HG03196 (cell line): ENCODE data around the gene PPFIBP2.

Experiments
- ATAC-seq: cut with Tn5 transposase; IDR thresholded peaks from one replicate; pipeline ENCODE4 v1.9.1; 2021; ENCODE audit not compliant: unreplicated experiment

The PPFIBP2 gene

DNA sequence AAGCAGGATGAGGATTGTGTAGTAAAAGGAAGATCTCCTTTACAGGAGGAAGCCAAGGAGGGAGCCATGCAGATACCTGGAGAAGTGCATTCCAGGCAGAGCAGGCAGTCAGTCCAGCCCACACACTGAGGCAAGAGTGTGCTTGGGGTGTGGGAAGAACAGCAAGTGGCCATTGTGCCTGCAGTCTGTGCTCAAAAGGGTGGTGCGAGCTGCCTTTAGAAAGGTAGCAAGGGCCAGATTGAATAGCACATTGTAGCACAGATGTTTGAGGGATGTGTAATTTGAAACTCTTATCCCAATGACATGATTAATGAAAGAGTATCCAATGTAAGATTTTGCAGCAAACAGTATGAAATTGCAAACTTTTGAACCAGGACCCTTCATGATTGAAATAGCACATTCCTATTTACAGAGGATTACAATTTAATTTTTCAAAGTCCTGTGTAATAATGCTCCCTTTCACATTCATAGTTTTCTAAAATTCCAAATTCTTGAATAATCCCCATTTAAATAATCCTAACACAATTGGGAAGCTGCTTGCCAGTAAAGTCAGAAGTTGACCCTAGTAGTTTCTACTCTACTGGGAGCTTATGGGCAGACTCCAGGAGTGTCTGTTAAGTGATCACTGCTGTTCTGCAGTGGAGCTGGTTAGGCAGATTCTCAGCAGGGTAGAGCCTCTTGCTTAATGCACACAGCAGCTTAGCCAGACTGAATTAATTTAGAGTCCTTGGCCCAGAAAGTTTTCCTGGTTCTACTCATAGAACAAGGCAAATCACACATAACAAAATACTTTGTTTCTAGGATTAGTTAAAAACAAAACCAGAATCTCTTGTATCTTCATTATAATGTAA lies 81.4 kb downstream of the PPFIBP2 start:
- ATAC-seq: no peak

DNA sequence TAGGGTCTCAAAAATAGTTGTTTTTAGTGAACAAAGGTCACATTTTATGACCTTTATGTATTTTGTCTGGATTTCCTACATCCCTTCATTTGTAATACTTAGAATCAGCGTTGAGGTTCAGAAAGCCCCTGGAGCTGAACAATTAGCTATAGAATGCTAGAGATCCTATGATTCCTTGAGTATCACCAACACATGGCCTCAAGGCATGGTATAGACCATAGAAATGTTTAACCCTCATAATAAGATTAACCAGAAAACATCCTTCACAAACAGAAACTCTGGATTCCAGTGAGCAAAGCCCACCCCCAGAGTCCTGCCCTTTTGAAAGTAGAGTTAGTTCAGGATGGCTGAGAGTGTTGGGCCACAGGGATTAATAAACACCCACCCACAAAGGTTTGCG lies 82.2 kb downstream of the PPFIBP2 start:
- no peak for ATAC-seq

DNA sequence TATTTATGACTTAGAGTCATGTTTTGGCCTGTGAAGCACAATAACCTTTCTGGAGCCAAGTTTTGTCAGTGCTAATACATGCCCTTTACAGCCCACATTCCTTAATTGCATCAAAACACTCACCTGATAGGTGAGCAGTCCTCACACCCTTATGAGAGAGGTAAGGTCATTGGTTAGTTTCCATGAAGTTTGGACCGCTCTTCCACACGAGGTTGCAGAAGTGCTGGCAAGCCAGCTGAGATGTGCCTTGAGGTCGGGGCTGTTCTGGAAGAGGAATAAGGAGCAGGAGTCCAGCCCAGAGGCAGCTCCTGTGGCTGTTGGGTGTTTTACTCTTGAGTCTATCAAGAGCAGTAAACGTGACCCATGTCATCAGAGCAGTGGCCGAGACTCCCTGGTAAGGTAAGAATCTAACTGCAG lies 83.2 kb downstream of the PPFIBP2 start:
- ATAC-seq: no peak

DNA sequence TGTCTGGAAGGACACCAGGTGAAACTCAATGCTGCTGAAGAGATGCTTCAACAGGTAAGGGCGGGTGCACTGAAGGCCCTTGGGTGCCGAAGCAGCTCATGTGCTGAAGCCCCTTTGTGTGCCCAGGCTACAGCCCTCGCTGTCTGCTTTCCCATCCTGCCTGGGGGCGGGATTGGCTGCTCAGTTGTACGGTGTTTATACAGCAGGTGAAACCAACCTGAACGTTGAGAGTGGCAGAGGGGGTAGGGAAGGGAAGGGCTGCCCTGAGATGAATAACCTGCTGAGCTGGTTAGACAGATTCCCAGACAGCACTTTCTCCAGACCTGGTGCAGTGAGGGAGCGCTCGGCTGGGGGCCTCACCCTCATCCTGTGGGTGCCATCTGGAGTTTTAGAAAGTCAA lies 83.8 kb downstream of the PPFIBP2 start:
- ATAC-seq: no peak

DNA sequence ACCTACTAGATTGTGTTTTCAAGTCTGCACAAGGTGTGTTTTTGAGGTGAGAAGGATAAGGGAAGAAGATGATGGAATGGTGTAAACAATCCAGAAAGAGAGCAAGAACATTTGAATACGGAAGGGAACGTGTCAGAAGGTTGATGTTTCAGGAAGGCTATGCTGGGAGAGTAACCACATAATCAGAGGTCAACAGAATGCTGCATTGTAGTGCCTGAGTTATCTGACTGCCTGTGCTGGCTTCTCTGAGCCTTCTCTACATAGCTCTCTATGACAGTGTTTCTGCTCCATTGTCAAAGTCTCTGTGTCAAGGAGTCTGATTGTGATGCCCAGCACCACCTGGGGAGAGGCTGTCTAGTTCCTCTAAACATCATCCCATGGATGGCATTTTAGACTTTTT lies 85.4 kb downstream of the PPFIBP2 start:
- ATAC-seq: no peak

DNA sequence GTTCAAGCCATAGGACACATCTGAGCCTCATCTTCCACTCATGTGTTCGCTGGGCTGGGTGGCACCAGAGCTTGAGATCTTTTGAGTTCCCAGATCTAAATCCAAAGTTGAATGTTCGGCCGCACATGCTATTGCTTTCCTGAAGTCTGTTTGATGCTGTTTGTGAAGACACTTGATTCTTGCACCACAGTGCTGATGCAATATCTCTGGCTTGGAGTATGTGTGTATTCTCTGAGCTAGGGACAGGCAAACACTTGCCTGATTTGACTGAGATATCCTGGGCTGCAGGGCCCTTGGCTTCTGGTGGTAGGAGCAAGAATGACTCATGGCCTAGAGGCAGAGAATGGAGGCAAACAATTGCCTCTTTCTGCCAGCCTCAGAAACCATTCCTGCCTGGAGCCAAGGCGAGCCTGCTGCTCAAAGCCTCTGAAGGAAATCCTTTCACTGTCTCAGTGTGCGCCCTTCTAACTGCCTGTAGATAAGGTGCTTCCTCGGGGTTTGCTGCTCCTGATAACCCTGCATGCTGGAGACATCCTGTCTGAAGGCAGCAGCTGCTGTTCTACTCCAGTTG lies 86.5 kb downstream of the PPFIBP2 start:
- no peak for ATAC-seq

DNA sequence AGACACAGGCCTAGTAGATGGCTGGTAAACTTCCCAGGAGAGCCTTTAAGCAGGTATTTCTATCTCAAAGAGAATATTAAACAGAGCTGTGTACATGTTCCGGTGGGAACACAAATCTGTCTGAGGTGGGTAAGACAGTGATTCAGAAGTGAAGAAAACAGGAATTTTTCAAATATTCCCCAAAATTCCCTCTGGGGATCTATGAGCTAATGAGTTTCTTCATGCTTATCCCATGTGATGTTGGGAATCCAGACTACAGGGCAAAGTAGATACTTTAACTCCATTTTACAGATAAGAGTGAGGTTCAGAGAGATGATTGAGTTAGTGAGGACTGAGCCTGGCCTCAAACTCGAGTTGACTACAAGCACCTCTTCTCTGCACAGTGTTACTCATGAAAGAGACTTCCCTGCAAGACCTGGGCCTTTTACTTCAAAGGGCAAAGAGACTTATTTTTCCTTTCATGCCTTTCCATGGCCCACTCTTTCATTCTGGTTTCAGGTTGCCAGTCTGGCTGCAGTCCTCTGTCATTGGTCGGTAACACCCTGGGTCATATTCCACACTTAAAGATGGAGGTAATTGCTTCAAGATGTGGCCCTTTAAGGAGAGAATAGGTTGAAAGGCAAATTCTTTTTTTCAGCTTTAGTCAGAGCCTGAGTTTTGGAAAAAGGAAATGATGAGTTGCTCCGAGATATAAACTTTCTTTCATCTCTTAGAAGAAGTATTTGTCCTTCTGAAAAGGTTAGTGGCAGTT lies 89.4 kb downstream of the PPFIBP2 start:
- ATAC-seq: no peak

DNA sequence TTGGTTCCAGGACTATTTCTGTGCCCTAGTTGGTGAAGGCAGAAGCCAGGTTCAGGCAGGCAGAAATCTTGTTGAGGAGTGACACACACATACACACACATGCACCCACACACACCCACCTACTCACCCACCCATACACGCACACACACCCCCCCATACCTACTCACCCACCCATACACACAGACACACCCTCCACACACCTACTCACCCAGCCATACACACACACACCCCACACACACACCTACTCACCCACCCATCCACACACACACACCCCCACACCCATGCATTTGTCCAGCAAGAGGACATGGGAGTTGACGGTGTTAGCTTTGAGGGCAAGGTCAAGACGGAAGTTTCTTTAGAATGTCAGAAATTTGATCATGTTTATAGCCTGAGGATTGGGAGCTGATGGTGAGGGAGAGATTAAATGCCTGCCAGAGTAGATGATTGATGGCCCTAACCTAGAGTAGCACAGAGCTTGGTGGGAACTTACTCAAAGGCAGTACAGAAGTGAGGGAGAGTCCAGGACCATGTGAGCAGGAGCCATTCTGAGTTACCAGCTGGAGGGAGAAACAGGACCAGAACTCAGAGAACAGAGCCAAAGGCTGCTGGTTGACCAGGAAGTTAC lies 90.6 kb downstream of the PPFIBP2 start:
- no peak for ATAC-seq

DNA sequence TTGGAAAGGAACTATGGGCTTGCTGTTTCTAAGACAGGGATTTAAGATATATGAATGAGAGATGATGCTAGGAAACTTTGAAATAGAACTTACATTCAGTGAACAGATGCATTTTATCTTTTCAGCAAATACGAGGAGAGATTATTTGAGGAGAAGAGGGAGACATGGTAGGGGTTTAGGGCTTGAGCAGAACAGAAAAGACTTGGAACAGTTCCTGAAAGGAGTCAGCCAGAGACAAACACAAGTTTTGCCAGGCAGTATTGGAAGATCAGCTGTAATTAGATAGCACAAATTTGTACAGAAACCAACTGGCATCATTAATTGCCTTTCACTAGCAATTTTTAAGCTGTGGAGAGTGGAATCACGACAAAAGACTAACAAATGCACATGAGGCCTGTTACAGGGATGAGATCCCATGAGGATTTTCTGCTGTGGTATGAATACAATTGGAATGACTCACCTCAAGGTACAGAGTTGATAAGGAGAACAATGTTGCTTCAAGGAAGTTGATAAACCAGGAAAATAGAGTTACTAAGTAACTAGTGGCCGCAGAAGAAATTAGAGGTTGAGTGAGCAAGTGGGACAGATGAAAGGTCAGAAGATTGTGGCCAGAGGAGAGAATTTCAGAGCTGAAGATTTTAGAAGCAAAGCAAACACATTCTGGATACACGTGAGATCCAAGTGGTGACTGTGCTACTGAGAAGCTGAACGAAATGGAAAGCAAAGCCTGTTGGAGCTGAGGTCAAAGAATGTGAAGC lies 91.6 kb downstream of the PPFIBP2 start:
- no peak for ATAC-seq

DNA sequence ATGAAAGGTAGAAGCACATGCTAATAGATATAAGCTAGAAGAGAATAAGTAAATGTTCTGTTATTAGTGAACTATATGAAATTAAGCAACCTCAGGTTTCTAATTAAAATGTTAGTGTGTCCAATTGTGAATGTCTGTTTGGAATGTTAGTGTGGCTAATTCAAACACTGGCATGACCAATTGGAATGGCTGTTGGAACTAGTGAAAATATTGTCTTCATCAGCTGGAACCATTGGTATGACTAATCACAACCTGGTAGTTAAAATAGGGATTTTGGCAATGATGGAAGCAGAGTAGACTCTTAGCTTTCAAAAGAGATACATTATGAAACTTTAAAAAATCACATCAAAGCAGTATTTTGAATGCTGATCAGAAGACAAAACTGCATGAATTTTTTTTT lies 92.7 kb downstream of the PPFIBP2 start:
- no peak for ATAC-seq

DNA sequence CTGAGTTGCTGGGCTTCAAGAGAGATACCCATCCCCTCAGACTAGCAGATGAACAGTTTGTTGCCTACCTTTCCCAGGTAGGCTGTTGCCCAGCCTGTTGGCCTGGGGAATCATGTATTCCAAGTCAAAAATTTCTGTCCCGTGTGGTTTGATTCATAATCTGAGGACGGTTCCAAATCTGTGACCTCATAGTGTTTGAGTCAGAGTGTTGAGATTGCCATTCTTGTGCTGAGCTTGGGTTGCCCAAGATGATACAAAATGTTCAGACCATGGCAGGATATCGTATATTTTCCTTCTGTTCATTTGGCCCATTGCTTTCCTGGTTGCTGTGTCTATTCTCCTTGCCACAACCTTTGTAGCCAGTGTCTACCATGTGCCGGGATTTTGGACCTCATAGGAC lies 95.2 kb downstream of the PPFIBP2 start:
- ATAC-seq: no peak

DNA sequence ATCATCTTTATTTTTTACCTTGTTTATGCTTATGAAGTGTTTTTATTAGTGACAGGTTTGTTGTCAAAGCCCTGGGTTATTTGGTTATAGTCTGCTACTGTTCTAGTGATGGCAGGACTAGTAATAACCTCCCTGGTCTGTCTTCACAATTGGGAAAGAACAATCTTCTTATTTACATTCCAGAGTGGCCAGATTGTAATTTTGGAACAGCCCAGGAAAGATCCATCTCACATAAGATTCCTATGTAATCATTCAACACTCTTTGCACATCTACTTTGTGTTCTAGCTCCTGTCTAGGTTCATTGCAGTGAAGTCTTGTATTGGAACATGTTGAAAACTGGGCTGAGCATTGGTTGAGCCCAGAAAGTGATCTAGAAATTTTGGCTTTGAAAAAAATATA lies 95.7 kb downstream of the PPFIBP2 start:
- no peak for ATAC-seq

DNA sequence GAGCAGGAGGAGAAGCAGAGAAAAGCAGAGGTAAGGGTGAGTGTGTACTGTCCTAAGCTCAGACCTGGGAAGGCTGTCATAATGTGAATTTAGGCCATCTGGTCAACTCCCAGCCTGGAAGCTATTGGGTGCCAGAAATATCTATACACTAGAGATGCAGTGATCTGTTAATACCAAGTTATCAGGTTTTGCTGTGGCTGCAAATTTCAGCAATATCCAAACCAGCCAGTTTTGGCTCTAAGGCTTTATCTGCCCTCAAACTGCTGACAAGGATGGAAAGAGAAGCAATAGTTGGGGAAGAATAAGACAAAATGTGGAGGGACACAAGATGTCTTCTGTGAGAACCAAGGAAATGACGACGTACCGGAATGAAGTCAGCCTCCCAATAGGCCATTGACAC lies 96.6 kb downstream of the PPFIBP2 start:
- ATAC-seq: no peak

DNA sequence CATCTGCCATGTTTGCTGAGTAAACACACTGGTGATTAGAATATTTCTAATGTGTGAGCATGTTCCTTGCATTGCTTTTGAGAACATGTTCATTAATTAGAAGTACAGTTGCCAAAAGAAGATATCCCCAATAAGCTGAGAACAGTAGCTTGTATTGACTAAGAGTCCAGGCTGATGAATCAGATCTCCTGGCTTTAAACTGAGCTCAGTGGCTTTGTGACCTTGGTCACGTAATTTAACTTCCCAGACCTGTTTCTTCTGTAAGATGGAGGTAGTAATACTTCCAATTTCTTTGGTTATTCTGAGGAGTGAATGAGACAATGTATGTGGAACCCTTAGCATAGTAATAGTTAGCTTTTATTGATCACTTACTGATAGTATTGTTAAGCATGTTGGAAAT lies 97.6 kb downstream of the PPFIBP2 start:
- no peak for ATAC-seq

DNA sequence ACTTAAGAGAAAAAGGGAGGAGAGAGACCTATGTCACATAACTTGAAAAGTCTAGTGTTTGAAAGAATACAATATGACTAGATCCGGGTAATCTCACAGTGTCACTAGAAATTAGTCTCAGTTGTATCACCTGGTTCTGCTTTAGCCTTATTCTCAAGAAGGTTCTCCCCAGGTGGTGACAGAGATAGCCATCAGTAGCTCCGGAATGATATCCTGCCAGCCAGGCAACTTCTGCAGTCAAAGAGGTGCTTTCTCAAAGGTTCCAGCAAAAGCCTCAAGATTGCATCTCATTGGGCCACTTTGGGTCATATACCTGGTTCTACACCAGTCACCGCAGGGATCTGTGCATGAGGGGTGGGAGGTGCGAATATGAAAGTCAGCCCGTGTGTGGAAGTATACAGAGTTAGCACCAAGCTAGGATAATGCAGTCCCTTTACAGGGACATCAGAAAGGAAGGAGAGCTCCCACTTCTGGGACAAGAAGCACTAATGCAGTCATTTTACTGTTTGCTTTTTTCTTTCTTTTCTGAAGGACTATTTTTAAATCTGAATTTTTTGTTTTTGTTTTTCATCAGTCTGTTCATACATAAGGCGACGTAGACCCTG lies 98.4 kb downstream of the PPFIBP2 start:
- no peak for ATAC-seq

DNA sequence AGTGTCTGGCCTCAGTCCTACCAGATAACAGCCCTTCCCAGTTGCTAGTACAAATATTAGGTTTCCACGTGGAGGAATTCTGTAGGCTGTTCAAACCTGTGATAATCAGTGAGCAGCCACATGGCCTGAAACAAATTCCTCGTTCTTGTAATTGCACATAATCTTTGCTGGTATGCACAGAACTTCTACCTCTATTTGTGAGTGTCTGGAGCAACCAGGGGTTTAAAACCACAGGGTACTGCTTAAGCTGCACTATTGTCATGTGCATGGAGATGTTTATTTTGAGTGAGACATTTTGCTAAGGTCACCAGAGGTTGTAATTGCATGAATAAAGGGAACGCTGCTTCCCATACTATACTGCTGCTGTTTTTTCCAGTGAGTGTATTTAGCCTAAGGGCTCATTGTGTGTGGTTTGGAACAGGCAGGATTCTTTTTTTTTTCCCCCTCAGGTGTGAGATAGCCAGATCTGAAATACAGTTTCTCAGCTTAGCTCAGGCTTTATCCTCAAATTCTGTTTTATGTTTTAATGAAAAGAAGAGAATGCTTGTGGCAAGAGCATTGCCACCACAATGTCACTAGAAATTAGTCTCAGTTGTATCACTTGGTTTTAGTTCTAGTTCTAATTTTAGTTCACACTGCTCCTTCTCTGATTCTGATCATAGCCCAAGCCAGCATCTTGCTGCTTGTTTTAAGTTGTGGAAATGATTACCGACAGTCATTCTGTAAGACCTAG lies 99.0 kb downstream of the PPFIBP2 start:
- no peak for ATAC-seq

DNA sequence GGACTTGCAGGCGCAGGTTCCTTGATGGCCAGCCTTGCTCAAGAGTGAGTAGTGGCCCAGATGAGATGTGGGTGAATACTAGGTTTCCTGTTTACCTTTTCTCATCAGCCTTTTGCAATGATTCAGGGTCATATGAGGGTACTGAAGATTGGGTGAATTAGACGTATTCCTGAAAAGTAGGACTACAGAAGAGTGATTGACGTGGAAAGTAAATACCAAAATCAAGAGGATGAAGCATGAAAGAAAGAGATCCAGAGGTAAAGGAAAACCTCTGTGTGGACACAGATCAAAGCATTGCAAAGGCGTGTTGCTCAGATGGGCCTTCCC lies 99.6 kb downstream of the PPFIBP2 start:
- ATAC-seq: no peak

DNA sequence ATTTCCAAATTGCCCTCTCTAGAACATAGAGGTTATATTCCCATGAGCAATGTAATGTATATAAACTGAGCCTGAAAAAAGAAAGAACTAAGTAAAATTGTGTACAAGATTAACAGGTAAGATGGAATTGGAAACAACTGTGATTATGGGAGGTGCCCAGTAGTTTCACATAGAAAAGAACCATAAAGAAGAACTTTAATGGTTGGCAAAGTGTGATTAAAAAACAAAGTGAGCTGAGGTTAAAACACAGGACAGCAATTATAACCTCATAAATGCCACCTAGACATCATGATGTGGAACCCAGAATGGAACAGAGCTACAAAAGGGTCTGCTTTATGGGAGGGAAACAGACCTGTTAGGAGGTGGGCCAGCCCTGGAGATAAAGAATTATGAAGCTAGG lies 100.9 kb downstream of the PPFIBP2 start:
- ATAC-seq: no peak

DNA sequence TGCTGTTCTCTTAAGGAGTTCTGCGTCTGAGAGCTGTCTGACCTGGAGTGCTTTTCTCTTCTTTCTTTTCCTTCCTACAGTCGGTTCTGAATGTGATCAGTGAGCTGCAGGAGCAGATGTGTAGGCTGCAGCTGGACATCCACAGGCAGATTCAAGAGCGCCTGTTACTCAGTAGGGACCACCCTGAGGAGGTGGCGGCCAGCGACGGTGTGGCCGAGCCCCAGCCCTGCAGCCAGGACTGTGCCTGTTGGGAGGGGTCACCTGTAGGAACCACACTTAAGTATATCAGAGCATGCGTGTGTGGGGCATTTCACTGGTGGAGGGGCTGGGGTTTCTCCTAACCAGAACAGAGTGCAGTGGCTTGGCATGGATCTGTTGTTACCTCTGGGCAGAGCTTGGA lies 103.2 kb downstream of the PPFIBP2 start:
- no peak for ATAC-seq

DNA sequence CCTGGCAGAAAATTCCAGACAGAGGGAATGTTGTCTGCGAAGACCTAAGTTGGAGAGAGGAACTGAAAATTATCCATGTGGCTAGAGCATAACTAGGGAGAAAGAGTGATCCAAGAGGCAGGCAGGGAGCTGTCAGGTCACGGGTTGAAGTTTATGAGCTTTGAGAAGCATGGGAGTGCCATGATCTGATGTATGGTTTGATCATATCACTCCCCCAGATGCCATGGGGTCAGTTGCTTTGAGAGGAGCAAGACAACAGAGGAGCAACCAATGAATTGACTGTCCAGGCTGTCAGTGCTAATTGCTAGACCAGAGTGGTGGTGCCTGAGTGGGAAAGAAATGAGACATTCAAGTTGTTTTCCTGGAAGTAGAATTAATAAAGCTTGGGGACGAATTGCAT lies 105.5 kb downstream of the PPFIBP2 start:
- no peak for ATAC-seq
